ENCODE measurements around the gene TKFC.
"Not testable (repeated sequence)": the region's sequence is repeated elsewhere in the genome, so short reads cannot be mapped to it uniquely, and the experiment has no call there.

TKFC gene

DNA sequence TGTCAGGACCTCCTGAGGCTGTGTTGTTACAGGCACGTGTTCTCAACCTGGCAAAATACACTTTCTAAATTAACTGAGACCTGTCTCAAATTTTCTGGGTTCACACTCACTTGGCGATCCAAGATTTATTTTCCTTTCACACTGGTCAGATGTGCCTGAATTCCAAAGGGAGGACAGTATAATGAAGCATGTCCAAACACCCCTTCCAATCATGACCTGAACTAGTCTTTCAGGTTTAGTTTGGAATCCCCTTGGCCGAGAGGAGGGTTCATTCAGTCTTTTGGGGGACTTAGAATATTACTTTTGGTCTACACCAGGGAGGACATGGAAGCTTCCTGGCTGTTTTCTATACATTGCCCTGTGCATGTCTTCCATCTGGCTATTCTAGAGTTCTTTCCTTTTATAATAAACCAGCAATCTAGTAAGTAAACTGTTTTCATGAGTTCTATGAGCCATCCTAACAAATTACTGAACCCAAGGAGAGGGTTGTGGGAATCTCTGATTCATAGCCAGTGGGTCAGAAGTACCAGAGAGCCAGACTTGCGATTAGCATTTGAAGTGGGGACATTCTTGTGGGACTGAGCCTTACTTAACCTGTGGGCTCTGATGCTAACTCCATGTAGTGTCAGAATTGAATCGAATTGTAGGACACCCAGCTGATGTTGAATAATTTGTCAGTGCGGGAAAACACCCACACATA, 44.6 kb downstream of the TKFC start:
- H3K4me3 ChIP-seq (ENCODE audit: low read depth, low read length): no peak overlapping the region
- no peak for TF ChIP-seq CTCF (IDR thresholded peaks at IDR 0.05; ENCODE audit: borderline replicate concordance, insufficient read depth, low read depth, low read length)

- TF ChIP-seq CTCF (IDR thresholded peaks at IDR 0.05; ENCODE audit: borderline replicate concordance, insufficient read depth, low read depth, low read length): no peak
- H3K4me3 ChIP-seq (ENCODE audit: low read depth, low read length): no peak overlapping the region
These were observed 45.8 kb downstream of the TKFC start for GRCh38 chr11:61378713-61379313.

DNA sequence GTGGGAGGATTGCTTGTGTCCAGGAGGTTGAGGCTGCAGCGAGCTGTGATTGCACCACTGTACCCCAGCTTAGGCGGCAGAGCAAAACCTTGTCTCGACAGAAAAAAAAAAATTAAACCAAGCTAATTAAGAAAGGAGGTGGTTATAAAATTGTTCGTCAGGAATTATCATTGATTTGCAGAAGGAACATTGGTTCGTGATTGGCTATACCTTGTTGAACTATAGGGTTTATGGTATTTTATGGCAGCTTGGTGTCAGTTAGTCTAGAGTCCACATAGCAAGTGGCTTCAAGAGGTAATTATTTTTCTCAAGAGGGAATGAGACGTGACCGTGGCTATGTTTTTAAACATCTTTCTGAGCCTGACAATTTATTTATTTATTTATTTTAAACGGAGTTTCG, 47.9 kb downstream of the TKFC start:
- TF ChIP-seq CTCF (IDR thresholded peaks at IDR 0.05; ENCODE audit: borderline replicate concordance, insufficient read depth, low read depth, low read length): no peak
- no peak overlapping the region for H3K4me3 ChIP-seq (ENCODE audit: low read depth, low read length)

- H3K4me3 ChIP-seq (ENCODE audit: low read depth, low read length): not testable (repeated sequence)
These were observed 50.8 kb downstream of the TKFC start for GRCh38 chr11:61383859-61384258.

GRCh38 chr11:61384271-61385242, 51.5 kb downstream of the TKFC start:
- TF ChIP-seq CTCF (IDR thresholded peaks at IDR 0.05; ENCODE audit: borderline replicate concordance, insufficient read depth, low read depth, low read length): peak; percentile 45
- H3K4me3 ChIP-seq (ENCODE audit: low read depth, low read length): no peak overlapping the region

GRCh38 chr11:61390161-61390560, 57.1 kb downstream of the TKFC start:
- no peak overlapping the region for H3K4me3 ChIP-seq (ENCODE audit: low read depth, low read length)
- TF ChIP-seq CTCF (IDR thresholded peaks at IDR 0.05; ENCODE audit: borderline replicate concordance, insufficient read depth, low read depth, low read length): no peak

DNA sequence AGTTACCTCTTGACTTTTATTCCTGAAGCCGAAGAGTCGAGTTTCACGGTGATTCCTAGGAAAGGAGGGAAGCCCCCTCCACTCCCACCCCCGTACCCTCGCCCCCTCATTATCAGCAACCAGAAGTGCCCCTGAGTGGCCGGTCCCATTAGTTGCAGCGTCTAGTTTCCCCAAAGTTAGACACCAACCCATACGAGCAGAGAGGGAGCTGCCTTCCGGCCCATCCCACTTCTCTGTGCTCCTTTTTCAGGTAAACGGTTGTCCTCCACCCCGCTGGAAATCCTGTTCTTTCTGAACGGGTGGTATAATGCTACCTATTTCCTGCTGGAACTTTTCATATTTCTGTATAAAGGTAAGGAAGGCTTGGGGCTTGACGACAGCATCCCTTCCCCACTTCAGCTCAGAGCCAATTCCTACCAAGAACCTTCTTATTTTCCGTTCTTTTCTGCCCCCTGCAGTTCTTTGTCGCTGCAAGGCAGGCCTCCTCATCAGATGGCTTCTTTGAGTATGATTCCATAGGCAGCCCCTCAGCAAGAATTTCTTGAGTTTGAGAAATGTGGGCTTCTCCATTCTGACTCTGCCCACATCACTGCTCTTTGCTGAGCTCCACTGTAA, 60.1 kb downstream of the TKFC start:
- TF ChIP-seq CTCF (IDR thresholded peaks at IDR 0.05; ENCODE audit: borderline replicate concordance, insufficient read depth, low read depth, low read length): no peak
- peak overlapping the region; percentile 67 for H3K4me3 ChIP-seq (ENCODE audit: low read depth, low read length)
